PC-9 (cell line): ENCODE measurements around the gene CNPY3.

Experiments
- CTCF ChIP-seq: fragments of 200-600 bp; sonication (generic); conservative IDR thresholded peaks from 2 replicates; pipeline ENCODE4 v1.6.1; 2017; ENCODE audit warnings: mixed run types, antibody characterized with exemption, mild to moderate bottlenecking, moderate library complexity
- EZH2 ChIP-seq: fragments of 200-600 bp; sonication (generic); IDR thresholded peaks from 2 replicates; pipeline ENCODE4 v1.8.0; 2017; ENCODE audit warnings: antibody characterized with exemption, low read depth

- TF ChIP-seq CTCF: no peak
- no peak for TF ChIP-seq EZH2
Measured at GRCh38 chr6:42911171-42912021, 17.9 kb upstream of the CNPY3 start.
